HepG2 (cell line): Measurements from ENCODE around the gene EVC.

ENCODE experiments used
- AGO1 ChIP-seq: fragments of 200-400 bp; formaldehyde crosslinking; IDR thresholded peaks from 2 replicates; pipeline ENCODE4 v1.6.1; 2017; ENCODE audit warnings: mild to moderate bottlenecking, low read depth, low read length, moderate library complexity; ENCODE audit not compliant: poor library complexity, severe bottlenecking
- BHLHE40 ChIP-seq: IDR thresholded peaks from 2 replicates; pipeline ENCODE4 v1.6.1; 2011; ENCODE audit warnings: low read length, improper control_type of control experiment
- CBFB ChIP-seq: sonication (generic); formaldehyde crosslinking; IDR thresholded peaks from 2 replicates; pipeline ENCODE4 v1.4.0; 2020; ENCODE audit warnings: missing genetic modification reagents
- CTCF ChIP-seq: sonication (generic); formaldehyde crosslinking; IDR thresholded peaks from 2 replicates; pipeline ENCODE4 v1.5.0; 2020; ENCODE audit warnings: mild to moderate bottlenecking, missing genetic modification reagents, moderate library complexity
- MTERF4 ChIP-seq: sonication (generic); formaldehyde crosslinking; IDR thresholded peaks from 2 replicates; pipeline ENCODE4 v1.8.0; 2023; ENCODE audit warnings: mild to moderate bottlenecking, missing genetic modification reagents
- NFE2L1 ChIP-seq: sonication (generic); formaldehyde crosslinking; IDR thresholded peaks from 2 replicates; pipeline ENCODE4 v1.4.0; 2020; ENCODE audit warnings: missing genetic modification reagents, mild to moderate bottlenecking, borderline replicate concordance
- PAF1 ChIP-seq: IDR thresholded peaks from 2 replicates; pipeline ENCODE4 v1.6.1; 2016; ENCODE audit warnings: missing genetic modification reagents, missing compliant biosample characterization
- SIX4 ChIP-seq: sonication (generic); formaldehyde crosslinking; IDR thresholded peaks from 2 replicates; pipeline ENCODE4 v1.4.0; 2020; ENCODE audit warnings: missing genetic modification reagents
- SMAD3 ChIP-seq: sonication (generic); formaldehyde crosslinking; IDR thresholded peaks from 2 replicates; pipeline ENCODE4 v1.4.0; 2020; ENCODE audit warnings: missing genetic modification reagents
- TBL1XR1 ChIP-seq: fragments of 150-350 bp; IDR thresholded peaks from 2 replicates; pipeline ENCODE4 v1.6.1; 2014; ENCODE audit warnings: borderline replicate concordance, low read length; ENCODE audit not compliant: partially characterized antibody
- ZNF432 ChIP-seq: sonication (generic); formaldehyde crosslinking; IDR thresholded peaks from 2 replicates; pipeline ENCODE4 v1.5.0; 2020; ENCODE audit warnings: missing genetic modification reagents, mild to moderate bottlenecking, borderline replicate concordance
- ZNF451 ChIP-seq: sonication (generic); formaldehyde crosslinking; IDR thresholded peaks from 2 replicates; pipeline ENCODE4 v1.5.0; 2020; ENCODE audit warnings: mild to moderate bottlenecking, missing genetic modification reagents
- ZNF513 ChIP-seq: sonication (generic); formaldehyde crosslinking; conservative IDR thresholded peaks from 2 replicates; pipeline ENCODE4 v1.5.0; 2020; ENCODE audit warnings: missing genetic modification reagents
- ZZZ3 ChIP-seq: sonication (generic); formaldehyde crosslinking; IDR thresholded peaks from 2 replicates; pipeline ENCODE4 v1.4.0; 2020; ENCODE audit warnings: missing genetic modification reagents, mild to moderate bottlenecking, borderline replicate concordance

- TF ChIP-seq TBL1XR1: no peak
- TF ChIP-seq ZZZ3 (CRISPR knock-in tag): no peak
- no peak for TF ChIP-seq CTCF (CRISPR knock-in tag)
- no peak for TF ChIP-seq ZNF513 (CRISPR knock-in tag)
- TF ChIP-seq NFE2L1 (CRISPR knock-in tag): no peak
- no peak for TF ChIP-seq SMAD3 (CRISPR knock-in tag)
- no peak for TF ChIP-seq PAF1 (CRISPR knock-in tag)
- no peak for TF ChIP-seq SIX4
- no peak for TF ChIP-seq BHLHE40
- TF ChIP-seq CBFB (CRISPR knock-in tag): no peak
- no peak for TF ChIP-seq ZNF451 (CRISPR knock-in tag)
- TF ChIP-seq MTERF4 (CRISPR knock-in tag): no peak
- TF ChIP-seq ZNF432 (CRISPR knock-in tag): no peak
- TF ChIP-seq AGO1: no peak
Measured at GRCh38 chr4:5813882-5814255, 102.9 kb downstream of the EVC start.
